OCI-LY1 (cell line): ENCODE results near the gene TBC1D5.

Experiments
- EZH2 ChIP-seq: fragments of 200-600 bp; sonication (generic), shearing (Covaris generic); IDR thresholded peaks from 2 replicates; pipeline ENCODE4 v1.8.0; 2017; ENCODE audit warnings: borderline replicate concordance, mixed run types, mild to moderate bottlenecking, antibody characterized with exemption, low read length, moderate library complexity, mixed read lengths
- TF ChIP-seq, protein P1 (sequence below): fragments of 200-600 bp; sonication (generic), shearing (Covaris generic); IDR thresholded peaks from 2 replicates; pipeline ENCODE4 v1.5.1; 2017; ENCODE audit warnings: mild to moderate bottlenecking, antibody characterized with exemption, low read length, moderate library complexity, mixed read lengths

DNA sequence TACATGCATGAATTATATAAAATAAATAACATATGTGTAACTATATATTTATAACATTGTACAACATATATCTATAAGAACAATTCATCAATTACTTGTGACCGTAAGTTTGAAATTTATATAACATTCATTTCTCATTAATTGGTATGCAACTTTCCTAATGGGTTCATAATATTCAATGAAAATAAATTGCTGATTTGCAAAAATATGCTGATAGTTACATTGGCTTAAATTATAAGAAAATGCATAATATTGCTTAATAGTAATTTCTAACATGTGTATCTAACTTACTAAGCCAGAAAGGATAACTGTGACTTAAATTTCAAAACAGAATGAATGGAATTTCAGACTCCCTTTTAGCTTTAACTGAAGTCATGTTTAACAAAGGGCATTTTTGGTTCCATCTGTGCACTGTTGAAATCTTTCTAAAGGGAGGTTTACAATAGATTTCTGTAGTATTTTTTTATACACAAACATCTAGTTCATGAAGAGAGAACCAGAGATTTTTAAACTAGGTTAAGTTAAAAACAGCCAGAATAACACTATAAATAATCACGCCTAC is 310.9 kb downstream of the TBC1D5 start:
- TF ChIP-seq, protein P1, sequence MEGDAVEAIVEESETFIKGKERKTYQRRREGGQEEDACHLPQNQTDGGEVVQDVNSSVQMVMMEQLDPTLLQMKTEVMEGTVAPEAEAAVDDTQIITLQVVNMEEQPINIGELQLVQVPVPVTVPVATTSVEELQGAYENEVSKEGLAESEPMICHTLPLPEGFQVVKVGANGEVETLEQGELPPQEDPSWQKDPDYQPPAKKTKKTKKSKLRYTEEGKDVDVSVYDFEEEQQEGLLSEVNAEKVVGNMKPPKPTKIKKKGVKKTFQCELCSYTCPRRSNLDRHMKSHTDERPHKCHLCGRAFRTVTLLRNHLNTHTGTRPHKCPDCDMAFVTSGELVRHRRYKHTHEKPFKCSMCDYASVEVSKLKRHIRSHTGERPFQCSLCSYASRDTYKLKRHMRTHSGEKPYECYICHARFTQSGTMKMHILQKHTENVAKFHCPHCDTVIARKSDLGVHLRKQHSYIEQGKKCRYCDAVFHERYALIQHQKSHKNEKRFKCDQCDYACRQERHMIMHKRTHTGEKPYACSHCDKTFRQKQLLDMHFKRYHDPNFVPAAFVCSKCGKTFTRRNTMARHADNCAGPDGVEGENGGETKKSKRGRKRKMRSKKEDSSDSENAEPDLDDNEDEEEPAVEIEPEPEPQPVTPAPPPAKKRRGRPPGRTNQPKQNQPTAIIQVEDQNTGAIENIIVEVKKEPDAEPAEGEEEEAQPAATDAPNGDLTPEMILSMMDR = no peak
- TF ChIP-seq EZH2 = no peak
